ENCODE measurements around the gene AFF3.
"Not testable (repeated sequence)": the region's sequence is repeated elsewhere in the genome, so short reads cannot be mapped to it uniquely, and the experiment has no call there.

AFF3 gene

GRCh38 chr2:100145893-100146656 is 3.7 kb upstream of the AFF3 start:
- no peak for DNase-seq (ENCODE audit: low spot score)
- no peak for FAIRE-seq

DNA sequence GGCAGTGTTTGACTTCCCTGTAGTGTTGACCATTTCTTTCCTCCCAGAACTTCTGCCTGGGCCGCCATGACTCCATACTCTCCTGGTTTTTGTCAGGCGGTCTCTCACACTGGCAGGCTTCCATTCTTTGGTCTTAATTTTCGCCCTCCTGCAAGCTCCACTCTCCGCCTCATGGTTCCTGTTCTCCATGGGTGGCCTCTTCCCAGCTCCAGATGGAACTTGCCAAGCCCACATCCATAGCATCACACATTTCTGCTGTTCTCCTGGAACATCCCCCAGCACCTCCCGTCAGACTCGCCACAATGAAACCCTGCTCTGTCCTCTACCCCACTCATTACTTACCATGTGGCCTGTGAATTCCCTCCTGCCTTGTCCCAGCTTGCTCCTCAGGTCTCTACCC is 896 bp upstream of the AFF3 start:
- FAIRE-seq = no peak

DNA sequence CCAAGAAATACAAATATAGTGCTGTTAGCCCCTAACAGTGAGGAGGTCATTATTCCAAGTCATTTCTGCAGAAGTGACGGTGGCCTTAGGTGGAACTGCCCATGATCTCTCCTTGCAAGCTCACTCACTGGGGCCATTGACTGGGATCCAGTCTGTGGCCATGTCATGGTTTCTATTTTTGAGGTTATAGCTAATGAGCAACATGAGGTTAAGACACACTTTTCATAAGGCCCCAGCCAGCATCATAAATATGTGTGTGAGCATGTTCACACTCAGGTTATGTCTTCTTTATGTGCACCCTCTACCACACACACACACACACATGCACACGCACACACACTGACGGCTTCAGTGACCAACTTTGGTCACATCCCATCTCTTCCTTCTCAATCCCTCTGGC is 484 bp downstream of the AFF3 start:
- FAIRE-seq = no peak
- DNase-seq (ENCODE audit: low spot score) = no peak

More for the DNA sequence above, 896 bp upstream of the AFF3 start:
- DNase-seq (ENCODE audit: low spot score) = no peak

DNA sequence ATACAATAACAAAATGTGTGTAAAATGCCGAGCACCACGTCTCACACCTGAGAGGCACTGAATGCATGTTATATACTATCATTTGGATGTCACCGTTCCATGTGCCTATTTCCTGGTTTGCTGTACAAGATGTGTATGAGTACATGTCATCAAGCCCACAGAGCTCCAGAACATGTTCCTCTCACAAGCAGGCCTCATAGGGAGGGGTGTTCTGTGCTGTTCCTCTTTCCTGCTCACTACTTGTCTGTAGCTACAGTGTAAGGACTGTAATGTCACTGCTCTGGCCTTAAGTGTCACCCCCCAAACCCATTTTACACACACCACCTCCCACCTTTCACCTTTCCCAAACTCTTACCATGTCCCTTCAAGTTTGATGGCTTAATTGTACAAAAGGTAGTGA is 1.8 kb downstream of the AFF3 start:
- FAIRE-seq (no peak), DNase-seq (ENCODE audit: low spot score) (no peak)

DNA sequence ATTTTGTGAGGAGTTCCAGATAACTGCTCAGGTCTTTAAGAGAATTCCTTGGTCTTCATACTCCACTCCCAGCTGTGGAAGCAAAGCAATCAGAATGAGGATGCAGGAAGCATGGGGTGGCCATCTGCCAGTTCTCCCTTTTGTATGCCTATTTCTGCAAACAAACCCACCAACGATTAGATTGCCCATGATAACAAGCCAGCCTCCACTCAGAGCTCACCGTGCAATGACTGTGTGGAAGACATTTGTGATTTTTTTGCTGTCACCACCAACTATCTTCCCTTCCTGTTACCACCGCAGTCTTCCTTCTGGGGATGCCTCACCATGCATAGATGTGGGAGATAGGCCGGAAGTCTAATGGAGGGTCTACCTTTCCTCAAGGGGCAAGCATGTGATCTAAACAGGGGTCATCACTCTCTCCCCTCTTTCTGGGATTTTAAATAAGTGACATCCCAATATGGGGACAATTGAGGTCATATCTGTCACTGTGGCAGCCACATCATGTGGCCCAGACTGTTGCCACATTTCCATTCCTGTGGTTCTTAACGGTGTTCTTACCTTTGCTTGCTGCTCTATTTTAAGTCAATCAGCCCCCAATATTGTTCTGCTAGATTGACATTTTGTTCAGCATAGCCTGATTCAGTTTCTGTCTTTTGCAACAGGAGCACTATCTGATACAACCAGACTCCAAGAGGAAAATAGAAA is 4.4 kb downstream of the AFF3 start:
- FAIRE-seq (no peak), DNase-seq (ENCODE audit: low spot score) (no peak)

- FAIRE-seq (peak; percentile 80), DNase-seq (ENCODE audit: low spot score) (no peak)
Measured at GRCh38 chr2:100137318-100137717, 5.1 kb downstream of the AFF3 start.

GRCh38 chr2:100136310-100136709 is 6.1 kb downstream of the AFF3 start:
- DNase-seq (ENCODE audit: low spot score) (no peak), FAIRE-seq (no peak)

DNA sequence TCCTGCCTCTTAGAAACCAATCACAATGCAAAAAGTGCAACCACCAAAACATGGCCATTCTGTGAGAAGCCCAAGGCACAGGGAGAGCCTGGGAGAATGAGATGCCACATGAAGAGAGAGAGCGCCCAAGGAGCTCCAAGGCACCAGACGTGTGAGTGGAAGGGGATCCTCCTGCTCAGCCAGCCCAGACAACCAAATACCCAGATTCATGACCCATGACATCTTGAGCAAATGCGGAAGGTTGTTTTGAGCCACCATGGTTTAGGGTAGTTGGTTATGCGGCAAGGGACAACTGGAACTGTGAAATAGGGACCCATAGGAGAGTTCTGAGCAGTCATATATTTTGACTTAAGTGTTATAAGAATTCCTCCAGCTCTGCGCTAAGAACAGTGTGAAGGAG is 7.0 kb downstream of the AFF3 start:
- no peak for DNase-seq (ENCODE audit: low spot score)
- FAIRE-seq = no peak

DNA sequence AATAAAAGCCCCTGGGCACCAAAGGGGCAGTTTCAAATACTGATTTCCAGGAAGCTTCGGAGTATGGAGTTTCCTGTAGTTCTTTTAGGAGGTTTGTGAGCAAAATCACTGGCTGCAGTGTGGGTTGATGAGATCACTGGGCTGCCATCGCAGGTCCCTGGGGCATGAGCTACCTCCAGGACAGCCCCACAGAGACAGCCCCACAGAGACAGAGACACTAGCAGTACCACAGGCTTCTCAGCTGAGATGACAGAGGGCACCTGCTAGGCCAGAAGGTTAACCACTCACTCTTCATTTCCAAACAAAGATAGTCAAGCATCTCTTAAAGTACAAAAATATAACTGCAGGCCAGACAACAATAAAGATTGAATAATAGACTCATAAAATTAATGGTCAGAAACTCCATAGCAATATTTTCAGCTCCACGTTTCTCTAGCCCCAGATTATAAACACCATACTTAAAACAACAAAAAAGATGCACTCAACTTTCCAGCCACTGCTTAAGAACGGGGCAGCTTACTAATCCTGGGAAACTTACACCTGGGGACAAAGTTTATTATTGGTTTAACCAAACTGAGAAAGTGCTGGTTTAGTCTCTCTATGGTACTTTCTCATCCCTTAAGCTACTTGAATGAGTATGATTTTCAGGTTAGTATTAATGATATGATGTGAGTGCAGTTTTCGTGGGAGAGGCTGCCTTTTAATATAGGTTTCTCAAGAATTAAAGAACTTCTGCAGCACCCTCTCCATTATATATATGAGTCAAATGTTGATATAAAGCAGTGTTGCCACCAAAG is 11.6 kb downstream of the AFF3 start:
- DNase-seq (ENCODE audit: low spot score) (no peak), FAIRE-seq (no peak)

DNA sequence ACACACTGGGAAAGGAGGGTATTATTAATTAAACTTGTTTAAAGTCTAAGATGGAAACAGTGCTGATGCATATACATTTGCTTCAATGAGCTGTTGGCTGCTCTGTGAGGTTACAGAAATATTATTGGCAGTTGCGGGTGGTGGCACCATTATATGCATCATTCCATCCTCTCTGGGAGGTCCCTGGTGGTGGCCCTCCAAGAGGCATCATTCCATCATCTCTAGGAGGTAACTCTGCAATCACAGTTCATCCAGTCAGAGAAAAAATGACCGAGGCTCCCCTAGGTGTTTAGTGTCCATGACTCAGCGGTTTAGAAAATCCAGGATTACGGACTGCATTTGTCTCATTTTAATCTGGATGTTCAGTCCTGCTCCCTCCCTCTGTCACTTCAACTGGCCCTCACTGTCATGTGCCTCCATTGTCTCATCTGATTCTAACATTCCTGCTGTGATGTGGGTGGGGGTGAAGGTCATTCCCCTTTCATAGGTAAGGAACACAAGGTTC is 15.4 kb downstream of the AFF3 start:
- peak; percentile 20 for FAIRE-seq
- DNase-seq (ENCODE audit: low spot score) = no peak

DNA sequence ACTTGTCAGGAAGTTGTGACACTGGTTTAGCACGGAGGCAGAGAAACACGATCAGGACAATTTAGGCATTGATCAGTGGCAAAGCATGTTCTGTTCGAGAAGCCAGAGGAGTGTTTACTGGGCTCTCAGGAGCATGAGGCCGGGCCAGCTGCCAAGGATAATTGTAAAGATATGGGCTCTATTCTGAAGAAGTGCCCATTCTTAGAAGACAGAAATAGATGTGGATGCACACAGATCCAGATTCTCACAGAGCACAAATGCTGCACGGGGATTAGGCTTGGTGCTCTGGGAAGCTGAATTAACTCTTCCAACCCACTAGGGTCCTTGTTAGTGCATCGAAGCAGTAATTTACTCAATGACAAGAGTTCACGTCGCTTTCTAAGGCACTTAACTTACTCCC is 16.2 kb downstream of the AFF3 start:
- FAIRE-seq (no peak), DNase-seq (ENCODE audit: low spot score) (no peak)

DNA sequence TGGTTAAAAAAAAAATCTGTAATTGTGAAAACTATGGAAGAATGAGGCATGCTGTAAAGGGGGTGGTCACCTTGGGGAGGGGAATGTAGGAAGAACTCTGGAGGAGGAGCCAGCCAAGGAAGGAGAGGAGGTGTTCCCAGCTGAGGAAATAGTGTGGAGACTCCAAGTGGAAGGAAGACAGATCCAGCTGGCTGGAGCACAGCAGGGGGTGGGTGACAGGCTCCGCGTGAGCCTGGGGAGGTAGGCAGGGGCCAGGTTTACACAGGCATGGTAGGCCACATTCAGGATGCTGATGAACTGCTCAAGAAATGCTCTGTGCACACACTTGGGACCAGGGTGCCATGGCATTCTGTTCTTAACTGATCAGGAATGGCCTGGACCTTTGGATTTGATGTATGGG is 16.8 kb downstream of the AFF3 start:
- FAIRE-seq (no peak), DNase-seq (ENCODE audit: low spot score) (no peak)

DNA sequence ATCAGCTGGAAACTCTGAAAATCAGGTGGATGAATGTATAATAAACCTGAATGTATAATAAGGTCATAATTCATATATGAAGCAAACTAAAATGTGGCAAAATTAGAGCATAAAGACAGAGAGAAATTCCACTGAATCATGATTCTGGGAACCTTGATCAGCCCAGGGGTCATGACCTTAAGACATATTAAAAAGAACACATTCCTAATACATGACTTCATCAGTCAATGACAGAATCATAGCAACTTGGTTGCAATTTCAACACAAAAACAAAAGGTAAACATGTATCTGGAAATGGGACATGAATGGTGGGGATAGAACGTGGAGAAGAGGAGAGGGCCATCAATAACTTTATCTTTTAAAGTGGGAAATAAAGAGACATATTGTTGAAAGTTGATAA is 17.6 kb downstream of the AFF3 start:
- no peak for FAIRE-seq
- DNase-seq (ENCODE audit: low spot score) = peak; percentile 49

- FAIRE-seq = peak; percentile 23
- no peak for DNase-seq (ENCODE audit: low spot score)
Measured at GRCh38 chr2:100121124-100121718, 21.2 kb downstream of the AFF3 start.

DNA sequence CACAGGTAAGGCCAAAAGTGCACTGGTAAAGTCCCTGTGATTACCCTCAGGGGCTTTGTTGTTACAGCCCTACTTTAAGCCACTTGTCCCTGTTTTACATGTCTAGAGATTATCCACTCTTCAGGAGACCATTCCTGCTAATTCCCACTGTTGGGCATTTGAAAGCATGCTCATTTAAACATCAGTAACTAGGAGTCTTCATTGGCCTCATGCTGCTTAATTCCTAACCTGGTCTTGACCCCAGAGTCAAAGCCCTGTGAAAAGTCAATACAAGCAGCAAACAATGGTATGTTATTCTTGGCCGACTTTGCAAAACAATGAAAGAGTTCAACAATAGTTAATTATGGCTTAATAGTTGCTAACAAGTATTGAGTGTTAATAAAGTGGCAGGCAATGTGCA is 23.2 kb downstream of the AFF3 start:
- DNase-seq (ENCODE audit: low spot score) = no peak
- no peak for FAIRE-seq

DNA sequence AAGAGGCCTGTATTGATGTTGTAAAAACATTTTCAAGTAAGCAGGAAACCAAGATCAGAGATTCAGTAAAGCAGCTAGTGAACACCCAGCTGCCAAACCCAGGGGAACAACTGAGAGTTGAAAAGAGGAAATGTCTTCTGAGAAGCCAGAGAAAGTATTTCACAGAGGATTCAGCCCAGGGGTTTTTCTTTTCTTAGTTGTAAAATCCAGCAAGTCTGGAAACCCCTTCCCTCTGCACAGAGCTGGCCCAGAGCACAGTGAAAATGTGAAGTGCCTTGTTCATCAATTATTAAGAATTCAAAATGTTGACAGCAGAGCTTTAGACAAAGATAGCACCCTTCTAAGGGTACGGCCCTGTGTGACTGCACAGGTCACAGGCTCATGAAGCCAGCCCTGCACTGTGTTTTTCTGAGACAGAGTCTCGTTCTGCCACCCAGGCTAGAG is 28.4 kb downstream of the AFF3 start:
- FAIRE-seq (no peak), DNase-seq (ENCODE audit: low spot score) (no peak)

- no peak for FAIRE-seq
- DNase-seq (ENCODE audit: low spot score) = no peak
Measured at GRCh38 chr2:100110614-100111000, 31.8 kb downstream of the AFF3 start.

DNA sequence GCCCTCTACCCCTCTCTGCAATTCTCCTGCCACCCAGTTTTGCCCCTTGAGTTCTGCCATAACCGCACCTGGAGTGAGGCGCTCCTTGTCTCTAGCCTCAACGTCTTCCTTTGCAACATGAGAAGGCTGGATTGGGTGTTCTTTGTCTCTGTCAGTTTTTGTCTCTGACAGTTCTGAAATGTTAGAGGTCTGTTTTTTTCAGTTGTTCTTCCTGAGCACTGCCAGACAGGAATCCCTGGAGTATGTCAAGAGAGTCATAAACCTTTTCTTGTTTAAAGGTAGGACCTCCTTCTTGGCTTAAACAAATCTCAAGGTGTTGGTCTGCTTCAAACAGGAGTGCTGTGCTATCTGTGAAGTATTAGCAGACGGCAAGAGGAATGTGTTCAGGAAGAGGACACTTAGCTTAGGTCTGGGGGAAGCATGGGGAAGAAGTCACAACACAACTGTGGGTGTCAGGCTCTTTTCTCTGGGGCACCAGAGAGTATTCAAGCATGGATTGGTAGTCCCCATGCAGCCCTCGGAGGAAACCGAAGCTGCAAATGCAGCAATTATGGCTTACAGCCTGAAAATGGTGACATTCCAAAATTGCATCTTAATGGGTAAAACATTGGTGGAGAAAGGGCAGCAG is 32.3 kb downstream of the AFF3 start:
- DNase-seq (ENCODE audit: low spot score) (no peak), FAIRE-seq (no peak)

DNA sequence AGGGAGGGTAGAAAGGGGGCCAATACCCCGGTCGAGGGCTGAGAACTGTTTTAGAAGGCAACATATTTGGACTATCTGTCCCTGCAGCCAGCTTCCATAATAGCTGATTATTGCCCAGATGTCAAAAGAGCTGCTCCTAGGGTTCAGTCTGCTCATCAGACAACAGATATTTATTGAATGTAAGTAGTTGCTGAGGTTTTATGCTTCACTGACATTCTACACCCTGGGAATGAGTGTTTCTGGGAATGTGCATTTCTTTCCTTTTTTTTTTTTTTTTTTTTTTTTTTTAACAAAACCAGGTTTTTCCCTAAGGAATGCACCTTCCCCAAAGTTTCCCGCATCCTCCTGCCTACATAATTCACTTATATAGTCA is 33.8 kb downstream of the AFF3 start:
- DNase-seq (ENCODE audit: low spot score); FAIRE-seq: not testable (repeated sequence)

DNA sequence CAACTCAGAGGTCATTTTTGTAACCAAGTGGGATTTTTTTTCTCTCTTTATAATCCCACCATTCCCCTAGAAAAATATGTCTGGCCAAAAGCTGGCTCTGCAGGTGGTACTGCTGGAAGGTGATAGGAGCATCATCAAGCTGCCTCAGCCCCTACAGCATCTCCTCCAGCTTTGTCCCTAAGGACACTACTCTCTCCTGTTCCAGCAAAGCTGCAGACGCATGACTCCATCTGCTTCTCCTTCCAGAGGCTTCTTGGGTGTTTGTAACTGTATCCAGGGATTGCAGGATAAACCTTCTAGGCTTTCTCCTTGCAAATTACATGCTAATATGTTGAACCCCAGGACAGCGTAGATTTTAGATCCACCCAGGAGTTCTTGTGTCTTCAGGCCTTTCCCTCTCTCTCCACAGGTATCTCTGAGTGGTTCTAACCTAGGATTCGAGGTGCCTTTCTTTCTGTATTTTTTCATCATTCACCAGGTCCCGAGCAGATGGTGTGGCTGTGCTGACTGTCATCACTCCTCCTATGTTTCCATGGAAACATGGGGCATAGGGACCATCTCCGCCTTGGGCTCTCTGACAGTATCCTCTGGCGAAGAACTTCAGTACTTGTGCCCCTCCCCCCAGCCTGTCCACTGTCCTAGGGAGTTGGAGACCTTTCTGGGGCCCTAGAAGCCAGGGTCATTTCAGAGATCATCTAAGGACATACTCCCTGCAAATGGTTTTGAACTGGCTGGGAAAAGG is 34.3 kb downstream of the AFF3 start:
- DNase-seq (ENCODE audit: low spot score) (no peak), FAIRE-seq (no peak)
